SHP77 (cell line): ENCODE measurements around the gene ADPRM.

ENCODE experiments used
- DNase-seq, 2 experiments: peaks; one replicate each; lab custom pipeline; 2025; lab: John Stamatoyannopoulos, UW

ADPRM gene

GRCh38 chr17:10741416-10742135, 44.2 kb downstream of the ADPRM start:
- DNase-seq: no peak

- no peak for DNase-seq
These were observed 45.0 kb downstream of the ADPRM start for GRCh38 chr17:10742431-10742830.

- DNase-seq: no peak
These were observed 46.1 kb downstream of the ADPRM start for GRCh38 chr17:10743316-10744009.

- no peak for DNase-seq
These were observed 47.2 kb downstream of the ADPRM start for GRCh38 chr17:10744501-10745000.

GRCh38 chr17:10745231-10745630, 47.8 kb downstream of the ADPRM start:
- no peak for DNase-seq

- DNase-seq: no peak
These were observed 51.3 kb downstream of the ADPRM start for GRCh38 chr17:10748531-10749181.

- no peak for DNase-seq
These were observed 52.8 kb downstream of the ADPRM start for GRCh38 chr17:10750210-10750609.

GRCh38 chr17:10751563-10751962, 54.2 kb downstream of the ADPRM start:
- DNase-seq: no peak

GRCh38 chr17:10752696-10753095, 55.3 kb downstream of the ADPRM start:
- no peak for DNase-seq

GRCh38 chr17:10754109-10754508, 56.7 kb downstream of the ADPRM start:
- peak in 1 of 2 experiments; percentile 33 for DNase-seq

GRCh38 chr17:10754861-10755591, 57.6 kb downstream of the ADPRM start:
- no peak for DNase-seq

- no peak for DNase-seq
These were observed 58.3 kb downstream of the ADPRM start for GRCh38 chr17:10755592-10756127.

GRCh38 chr17:10756185-10756584, 58.8 kb downstream of the ADPRM start:
- no peak for DNase-seq

GRCh38 chr17:10756619-10757018, 59.2 kb downstream of the ADPRM start:
- no peak for DNase-seq

GRCh38 chr17:10757067-10757466, 59.7 kb downstream of the ADPRM start:
- DNase-seq: no peak

GRCh38 chr17:10757647-10758046, 60.3 kb downstream of the ADPRM start:
- no peak for DNase-seq

- no peak for DNase-seq
These were observed 60.7 kb downstream of the ADPRM start for GRCh38 chr17:10758062-10758461.
